Activated CD4-positive, alpha-beta T cell treated with anti-CD3 and anti-CD28 coated beads, Interleukin-10, Interleukin-2, amounts not matched to agents 100 ng/mL and 50 ng/mL, durations not matched to agents 16 hours and 8 hours (primary cell): ENCODE measurements around the gene ARVCF.

ENCODE experiments used
- DNase-seq: peaks from one replicate; pipeline ENCODE4 v3.0.0-alpha.2; 2020

The ARVCF gene

GRCh38 chr22:20028855-20029549 lies 12.4 kb upstream of the ARVCF start:
- DNase-seq, result no peak

- DNase-seq, result no peak
Observed at GRCh38 chr22:20027966-20028854, 11.6 kb upstream of the ARVCF start.

GRCh38 chr22:20026996-20027601 lies 10.5 kb upstream of the ARVCF start:
- no peak for DNase-seq

GRCh38 chr22:20026204-20026908 lies 9.7 kb upstream of the ARVCF start:
- DNase-seq, result no peak

GRCh38 chr22:20025401-20026203 lies 9.0 kb upstream of the ARVCF start:
- DNase-seq, result no peak

- DNase-seq, result no peak
Observed at GRCh38 chr22:20024650-20025397, 8.2 kb upstream of the ARVCF start.

- DNase-seq, result no peak
Observed at GRCh38 chr22:20024225-20024624, 7.6 kb upstream of the ARVCF start.

GRCh38 chr22:20022978-20023613 lies 6.5 kb upstream of the ARVCF start:
- DNase-seq, result no peak

- DNase-seq, result no peak
Observed at GRCh38 chr22:20022231-20022977, 5.8 kb upstream of the ARVCF start.

GRCh38 chr22:20021196-20022181 lies 4.9 kb upstream of the ARVCF start:
- no peak for DNase-seq

GRCh38 chr22:20020533-20021195 lies 4.0 kb upstream of the ARVCF start, which contains the start of gene TANGO2:
Gene TANGO2, plus strand, starts transcription at chr22:20021110. Its CDS starts 15,689 bp downstream, at chr22:20036799.
- peak; percentile 96 for DNase-seq

GRCh38 chr22:20019661-20020532 lies 3.3 kb upstream of the ARVCF start:
- no peak for DNase-seq

GRCh38 chr22:20018001-20018400 lies 1.4 kb upstream of the ARVCF start:
- DNase-seq, result no peak

- DNase-seq, result no peak
Observed at GRCh38 chr22:20017622-20017958, 967 bp upstream of the ARVCF start.

- no peak for DNase-seq
Observed at GRCh38 chr22:20015971-20016733, 471 bp downstream of the ARVCF start.

GRCh38 chr22:20015187-20015625 lies 1.4 kb downstream of the ARVCF start:
- no peak for DNase-seq
